Activated T-helper 1 cell treated with anti-CD3 and anti-CD28 coated beads, Interleukin-12 subunit alpha, Interleukin-12 subunit beta, Interleukin-2, Interleukin-4 antibody, amounts not matched to agents 30 ng/mL and 10 ng/mL and 1 ng/mL, durations not matched to agents 14 hours and 24 hours and 36 hours (primary cell): ENCODE results near the gene SRD5A3. TPM values are rescaled to one million over a fixed set of nuclear protein-coding genes. Genes with fewer than 3 reads are reported as not detected.
"Not testable (repeated sequence)": the region's sequence is repeated elsewhere in the genome, so short reads cannot be mapped to it uniquely, and the experiment has no call there.

Experiments used
- DNase-seq: peaks from one replicate; pipeline ENCODE4 v3.0.0; 2021; ENCODE audit warnings: low spot score
- H3K27ac Mint-ChIP-seq: one replicate; pipeline ENCODE4 v1.8.0; 2021; ENCODE audit warnings: mild to moderate bottlenecking, mixed read lengths
- H3K27me3 Mint-ChIP-seq: one replicate; pipeline ENCODE4 v1.8.0; 2022; ENCODE audit warnings: mild to moderate bottlenecking, moderate library complexity, mixed read lengths; ENCODE audit not compliant: insufficient read depth
- H3K36me3 Mint-ChIP-seq: one replicate; pipeline ENCODE4 v1.8.0; 2021; ENCODE audit warnings: low read depth, mixed read lengths
- H3K4me1 Mint-ChIP-seq: one replicate; pipeline ENCODE4 v1.8.0; 2021; ENCODE audit warnings: low read depth, mixed read lengths
- H3K4me3 Mint-ChIP-seq: one replicate; pipeline ENCODE4 v1.8.0; 2021; ENCODE audit warnings: mild to moderate bottlenecking, moderate library complexity, mixed read lengths
- H3K9me3 Mint-ChIP-seq: one replicate; pipeline ENCODE4 v1.8.0; 2021; ENCODE audit warnings: mixed read lengths
- intact Hi-C: fragments of 100-400 bp; cut with micrococcal nuclease; formaldehyde crosslinking; loops from one replicate; pipeline ENCODE4 v1.15.1; 2024
- total RNA-seq: library from RNA; stranded (reverse); gene quantifications from 2 replicates; pipeline ENCODE4 v1.2.3, GENCODE V29; 2022

The SRD5A3 gene
- total RNA-seq, 1 donor from 2014 or later, result 33.2 TPM

DNA sequence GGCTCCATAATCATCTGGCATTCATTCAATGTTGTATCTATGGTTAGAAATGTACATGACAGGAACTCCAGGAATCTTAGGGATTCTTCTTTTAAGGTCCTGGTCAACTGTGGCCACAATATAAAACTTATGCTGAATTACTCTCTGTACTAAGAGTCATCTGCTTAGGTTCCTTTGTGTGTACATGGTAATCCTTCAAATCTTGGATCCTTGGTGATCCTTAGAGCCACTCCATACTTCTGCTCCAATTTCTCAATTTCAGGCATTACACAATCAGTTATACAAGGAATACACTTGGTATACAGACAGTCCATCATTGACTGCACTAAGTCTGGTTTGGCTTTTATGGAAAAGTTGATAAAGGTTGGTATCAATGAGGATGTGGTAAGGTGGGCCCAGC, 5.8 kb downstream of the SRD5A3 start:
- H3K27me3 Mint-ChIP-seq, result no peaks in the 10 kb centered on the region

DNA sequence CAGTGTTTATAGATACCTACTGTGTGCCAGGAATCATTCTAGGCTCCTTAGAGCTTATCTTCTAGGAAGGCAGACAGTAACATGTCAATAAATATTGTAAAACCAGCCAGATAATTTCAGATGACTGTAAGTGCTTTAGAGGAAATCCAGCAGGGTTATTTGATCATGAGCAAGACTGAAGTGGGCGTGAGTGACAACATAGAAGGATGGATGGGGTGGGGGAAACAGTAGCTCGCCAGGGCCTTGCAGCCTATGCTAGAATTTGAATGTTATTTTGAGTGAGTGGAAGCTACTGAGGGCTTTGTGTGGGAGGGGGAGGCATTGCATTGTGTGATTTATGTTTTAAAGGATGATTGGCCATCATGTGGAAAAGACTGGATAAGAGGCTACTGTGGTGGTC, 6.7 kb downstream of the SRD5A3 start:
- DNase-seq, result no peak
- intact Hi-C loops, result no loop called here
- Mint-ChIP-seq H3K36me3 (peaks cover 22% of the 10 kb centered on the region), H3K27ac (no peak overlapping the region), H3K27me3 (no peaks in the 10 kb centered on the region), H3K4me3 (no peak overlapping the region), H3K9me3 (no peaks in the 10 kb centered on the region), H3K4me1 (peaks cover 15% of the 10 kb centered on the region)

More for the DNA sequence above, 5.8 kb downstream of the SRD5A3 start:
- DNase-seq, result no peak
- H3K36me3 Mint-ChIP-seq, result peaks cover 23% of the 10 kb centered on the region
- no peak overlapping the region for H3K27ac Mint-ChIP-seq
- peaks cover 24% of the 10 kb centered on the region for H3K4me1 Mint-ChIP-seq
- H3K4me3 Mint-ChIP-seq, result no peak overlapping the region
- H3K9me3 Mint-ChIP-seq, result no peaks in the 10 kb centered on the region
- intact Hi-C loops, result no loop called here

DNA sequence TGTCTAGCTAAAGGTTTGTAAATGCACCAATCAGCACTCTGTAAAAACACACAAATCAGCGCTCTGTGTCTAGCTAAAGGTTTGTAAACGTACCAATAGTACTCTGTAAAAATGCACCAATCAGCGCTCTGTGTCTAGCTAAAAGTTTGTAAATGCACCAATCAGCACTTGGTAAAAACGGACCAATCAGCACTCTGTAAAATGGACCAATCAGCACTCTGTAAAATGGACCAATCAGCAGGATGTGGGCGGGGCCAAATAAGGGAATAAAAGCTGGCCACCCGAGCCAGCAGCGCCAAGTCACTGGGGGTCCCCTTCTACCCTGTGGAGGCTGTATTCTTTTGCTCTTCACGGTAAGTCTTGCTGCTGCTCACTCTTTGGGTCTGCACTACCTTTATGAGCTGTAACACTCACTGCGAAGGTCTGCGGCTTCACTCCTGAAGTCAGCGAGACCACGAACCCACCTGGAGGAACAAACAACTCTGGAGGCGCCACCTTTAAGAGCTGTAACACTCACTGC, 7.2 kb downstream of the SRD5A3 start:
- H3K27ac Mint-ChIP-seq, H3K4me3 Mint-ChIP-seq, H3K4me1 Mint-ChIP-seq, DNase-seq, H3K27me3 Mint-ChIP-seq, intact Hi-C loops, H3K9me3 Mint-ChIP-seq: not testable (repeated sequence)
- H3K36me3 Mint-ChIP-seq, result peaks cover 22% of the 10 kb centered on the region

DNA sequence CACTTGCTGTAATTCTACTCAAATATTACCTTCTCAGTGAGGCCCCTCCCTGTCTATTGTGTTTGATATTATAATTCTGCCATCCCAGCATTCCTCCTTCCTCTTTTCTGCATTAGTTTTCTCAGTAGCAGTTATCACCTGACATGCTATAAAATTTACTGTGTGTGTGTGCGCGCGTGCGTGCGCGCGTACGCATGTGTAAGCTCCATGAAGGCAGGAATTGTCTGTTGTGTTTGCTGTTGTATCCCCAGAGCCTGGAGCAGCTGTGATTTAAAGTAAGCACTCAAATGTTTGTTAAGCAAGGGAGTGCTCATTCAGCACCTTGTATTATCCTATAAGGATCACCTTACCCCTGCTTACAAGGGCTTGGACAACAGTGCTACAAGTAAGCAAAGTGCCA, 8.6 kb downstream of the SRD5A3 start:
- Mint-ChIP-seq H3K36me3 (peaks cover 22% of the 10 kb centered on the region), H3K27me3 (no peaks in the 10 kb centered on the region), H3K9me3 (no peaks in the 10 kb centered on the region), H3K4me1 (peaks cover 17% of the 10 kb centered on the region), H3K4me3 (no peak overlapping the region), H3K27ac (no peak overlapping the region)
- intact Hi-C loops, result no loop called here
- DNase-seq, result no peak

DNA sequence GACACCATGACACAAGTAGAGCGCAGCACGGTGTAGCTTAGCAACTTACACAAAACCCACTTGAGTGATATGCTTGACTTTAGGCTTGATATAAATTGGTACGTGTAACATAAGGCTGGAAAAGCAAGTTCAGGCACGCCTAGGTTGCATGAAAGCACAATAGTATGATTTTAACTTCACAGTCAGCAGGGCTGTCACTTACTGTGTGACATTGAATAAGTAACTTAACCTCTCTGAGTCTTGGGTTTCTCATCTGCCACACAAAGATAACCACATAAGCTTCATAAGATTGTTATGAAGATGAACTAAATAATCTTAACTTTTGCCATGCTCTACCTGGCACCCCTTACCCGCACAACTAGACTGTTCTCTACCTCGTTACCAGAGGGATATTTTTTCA, 9.5 kb downstream of the SRD5A3 start:
- H3K27me3 Mint-ChIP-seq, result no peaks in the 10 kb centered on the region
- H3K4me1 Mint-ChIP-seq, result peaks cover 17% of the 10 kb centered on the region
- H3K27ac Mint-ChIP-seq, result no peak overlapping the region

DNA sequence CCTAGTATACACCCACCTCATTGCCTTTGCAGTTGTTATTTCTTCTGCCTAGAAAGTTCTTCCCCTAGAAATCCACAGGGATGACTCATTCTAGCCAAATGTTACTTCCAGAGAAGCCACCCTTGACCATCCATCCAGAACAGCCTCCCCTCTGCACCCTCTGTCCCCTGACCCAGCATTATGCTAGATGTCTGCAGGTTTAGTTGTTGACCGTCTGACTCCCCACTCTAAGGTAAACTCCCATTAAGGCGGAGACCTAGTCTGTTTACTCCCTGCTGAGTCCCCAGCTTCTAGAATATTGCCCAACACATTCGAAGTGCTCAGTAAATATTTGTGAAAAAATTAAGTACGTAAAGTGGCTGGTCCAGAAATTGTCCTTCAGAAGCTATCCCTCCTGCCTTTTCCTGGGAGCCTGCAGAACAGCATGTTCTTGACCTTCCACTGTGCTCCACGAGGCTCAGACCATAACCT, 11.0 kb downstream of the SRD5A3 start:
- Mint-ChIP-seq H3K4me1 (peaks cover 17% of the 10 kb centered on the region), H3K9me3 (no peaks in the 10 kb centered on the region), H3K27me3 (no peaks in the 10 kb centered on the region), H3K36me3 (peaks cover 21% of the 10 kb centered on the region), H3K27ac (no peak overlapping the region), H3K4me3 (no peak overlapping the region)
- intact Hi-C loops, result no loop called here
- no peak for DNase-seq

More for the DNA sequence above, 9.5 kb downstream of the SRD5A3 start:
- intact Hi-C loops, result no loop called here
- H3K9me3 Mint-ChIP-seq, result no peaks in the 10 kb centered on the region
- peaks cover 22% of the 10 kb centered on the region for H3K36me3 Mint-ChIP-seq
- H3K4me3 Mint-ChIP-seq, result no peak overlapping the region
- DNase-seq, result no peak

DNA sequence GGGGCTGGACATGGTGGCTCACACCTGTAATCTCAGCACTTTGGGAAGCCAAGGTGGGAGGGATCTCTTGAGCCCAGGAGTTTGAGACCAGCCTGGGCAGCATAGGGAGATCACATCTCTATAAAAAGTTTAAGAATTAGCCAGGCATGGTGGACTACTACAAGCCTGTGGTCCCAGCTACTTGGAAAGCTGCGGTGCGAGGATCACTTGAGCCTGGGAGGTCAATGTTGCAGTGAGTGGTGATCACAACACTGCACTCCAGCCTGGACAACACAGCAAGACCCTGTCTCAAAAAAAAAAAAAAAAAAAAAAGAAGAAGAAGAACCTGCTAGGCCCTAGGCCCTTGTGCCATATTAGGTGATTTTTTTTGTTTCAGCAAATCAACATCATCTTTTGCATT, 12.2 kb downstream of the SRD5A3 start:
- Mint-ChIP-seq H3K27ac (no peak overlapping the region), H3K36me3 (peaks cover 14% of the 10 kb centered on the region), H3K4me3 (no peak overlapping the region), H3K27me3 (no peaks in the 10 kb centered on the region), H3K4me1 (peaks cover 12% of the 10 kb centered on the region), H3K9me3 (no peaks in the 10 kb centered on the region)
- intact Hi-C loops, result loop anchor here (1.0 to 2.0 kb wide), 2 partner anchors 11 to 37 kb away; partner anchors contain the start of gene TMEM165
- DNase-seq, result no peak

DNA sequence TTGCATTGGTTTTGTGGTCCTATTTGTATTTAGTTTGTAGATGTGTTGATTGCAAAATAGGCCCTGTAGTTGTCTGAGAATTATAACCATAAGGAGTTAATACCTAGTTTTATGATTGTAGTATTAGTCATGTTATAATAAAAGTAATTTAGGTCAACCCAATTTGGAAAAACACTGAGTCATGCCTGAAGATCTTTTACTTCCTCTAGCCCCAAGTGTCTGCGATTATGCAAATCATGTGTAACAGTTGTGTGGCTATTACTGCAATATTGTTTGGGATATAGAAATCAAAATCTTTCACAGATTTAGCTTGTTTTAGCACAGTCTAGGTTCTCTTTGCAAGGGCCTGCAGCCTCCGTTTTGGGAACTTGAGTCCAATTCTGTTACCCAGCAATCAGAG, 12.6 kb downstream of the SRD5A3 start:
- DNase-seq, result no peak
- Mint-ChIP-seq H3K4me1 (peaks cover 12% of the 10 kb centered on the region), H3K36me3 (peaks cover 11% of the 10 kb centered on the region), H3K4me3 (no peak overlapping the region), H3K9me3 (no peaks in the 10 kb centered on the region), H3K27me3 (no peaks in the 10 kb centered on the region), H3K27ac (no peak overlapping the region)
- intact Hi-C loops, result loop anchor here (1.0 to 2.0 kb wide), 2 partner anchors 11 to 36 kb away; partner anchors contain the start of gene TMEM165

DNA sequence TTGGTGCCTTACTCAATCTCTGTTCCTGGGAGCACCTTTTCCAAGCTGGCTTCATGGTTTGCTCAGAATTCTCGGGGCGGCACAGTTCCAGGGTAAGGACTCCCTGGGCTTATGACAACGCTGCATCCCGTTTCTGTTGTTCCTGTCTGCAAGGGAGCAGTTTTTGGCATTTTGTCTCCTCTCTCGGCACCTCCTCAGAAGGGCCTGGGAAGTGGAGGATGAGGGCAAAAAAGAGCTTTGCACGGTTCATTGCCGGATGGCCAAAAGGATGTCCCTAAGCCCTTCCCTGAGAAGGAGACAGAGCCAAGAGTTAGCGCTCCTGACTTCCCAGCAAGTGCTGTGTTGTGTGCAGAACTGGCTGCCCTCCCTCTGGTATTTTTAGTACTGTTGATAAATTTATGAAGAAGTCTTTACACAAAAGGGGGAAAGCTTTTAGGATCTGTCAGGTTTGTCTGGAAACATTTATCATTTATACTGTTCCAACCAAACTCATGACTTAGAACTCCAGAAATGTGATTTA, 13.4 kb downstream of the SRD5A3 start:
- intact Hi-C loops, result loop anchor here (2.0 kb wide), 1 partner anchor 35 kb away; the partner anchor contains the start of gene TMEM165
- no peaks in the 10 kb centered on the region for H3K9me3 Mint-ChIP-seq
- no peak overlapping the region for H3K4me3 Mint-ChIP-seq
- no peak overlapping the region for H3K27ac Mint-ChIP-seq
- H3K4me1 Mint-ChIP-seq, result peaks cover 12% of the 10 kb centered on the region
- no peaks in the 10 kb centered on the region for H3K27me3 Mint-ChIP-seq
- peaks cover 9% of the 10 kb centered on the region for H3K36me3 Mint-ChIP-seq
- no peak for DNase-seq

DNA sequence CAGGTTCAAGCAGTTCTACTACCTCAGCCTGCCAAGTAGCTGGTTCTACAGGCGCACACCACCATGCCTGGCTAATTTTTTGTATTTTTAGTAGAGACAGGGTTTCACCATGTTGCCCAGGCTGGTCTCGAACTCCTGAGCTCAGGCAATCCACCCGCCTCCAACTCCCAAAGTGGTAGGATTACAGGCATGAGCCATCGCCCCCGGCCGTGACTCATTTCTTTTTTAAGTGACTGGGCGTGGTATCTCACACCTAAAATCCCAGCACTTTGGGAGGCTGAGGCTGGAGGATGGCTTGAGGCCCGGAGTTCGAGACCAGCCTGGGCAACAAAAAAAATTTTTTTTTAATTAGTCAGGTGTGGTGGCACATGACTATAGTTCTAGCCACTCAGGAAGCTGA, 16.9 kb downstream of the SRD5A3 start:
- DNase-seq, H3K4me3 Mint-ChIP-seq, H3K27ac Mint-ChIP-seq, H3K36me3 Mint-ChIP-seq, intact Hi-C loops, H3K27me3 Mint-ChIP-seq, H3K9me3 Mint-ChIP-seq: not testable (repeated sequence)
- peaks cover 12% of the 10 kb centered on the region for H3K4me1 Mint-ChIP-seq

DNA sequence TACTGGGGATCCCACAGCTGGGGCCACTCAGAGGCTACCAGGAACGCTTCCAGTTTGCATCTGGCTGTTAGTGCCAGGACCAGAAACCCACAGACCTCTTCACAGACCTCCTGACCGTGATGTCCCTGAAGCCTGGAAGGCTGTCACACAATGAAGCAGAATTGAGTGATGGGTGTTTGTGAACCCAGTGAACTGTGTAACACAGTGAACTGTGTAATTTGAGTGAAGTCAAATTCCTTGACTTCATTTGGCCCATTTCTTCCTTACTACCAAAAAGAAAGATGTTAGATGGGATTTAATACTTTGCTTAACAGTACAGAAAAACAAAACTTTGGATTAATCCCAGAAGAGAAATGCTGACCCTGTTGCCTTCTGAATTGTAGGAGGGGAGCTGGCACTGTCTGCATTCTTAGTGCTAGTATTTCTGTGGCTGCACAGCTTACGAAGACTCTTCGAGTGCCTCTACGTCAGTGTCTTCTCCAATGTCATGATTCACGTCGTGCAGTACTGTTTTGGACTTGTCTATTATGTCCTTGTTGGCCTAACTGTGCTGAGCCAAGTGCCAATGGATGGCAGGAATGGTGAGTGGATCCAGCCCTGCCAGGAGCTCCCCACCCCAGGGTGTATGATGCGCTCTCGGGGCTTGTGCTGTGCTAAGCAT, 17.8 kb downstream of the SRD5A3 start:
- H3K9me3 Mint-ChIP-seq, result no peaks in the 10 kb centered on the region
- DNase-seq, result no peak
- no peak overlapping the region for H3K27ac Mint-ChIP-seq
- peaks cover 4% of the 10 kb centered on the region for H3K36me3 Mint-ChIP-seq
- intact Hi-C loops, result no loop called here
- H3K4me3 Mint-ChIP-seq, result no peak overlapping the region
- no peaks in the 10 kb centered on the region for H3K27me3 Mint-ChIP-seq
- H3K4me1 Mint-ChIP-seq, result peaks cover 7% of the 10 kb centered on the region

DNA sequence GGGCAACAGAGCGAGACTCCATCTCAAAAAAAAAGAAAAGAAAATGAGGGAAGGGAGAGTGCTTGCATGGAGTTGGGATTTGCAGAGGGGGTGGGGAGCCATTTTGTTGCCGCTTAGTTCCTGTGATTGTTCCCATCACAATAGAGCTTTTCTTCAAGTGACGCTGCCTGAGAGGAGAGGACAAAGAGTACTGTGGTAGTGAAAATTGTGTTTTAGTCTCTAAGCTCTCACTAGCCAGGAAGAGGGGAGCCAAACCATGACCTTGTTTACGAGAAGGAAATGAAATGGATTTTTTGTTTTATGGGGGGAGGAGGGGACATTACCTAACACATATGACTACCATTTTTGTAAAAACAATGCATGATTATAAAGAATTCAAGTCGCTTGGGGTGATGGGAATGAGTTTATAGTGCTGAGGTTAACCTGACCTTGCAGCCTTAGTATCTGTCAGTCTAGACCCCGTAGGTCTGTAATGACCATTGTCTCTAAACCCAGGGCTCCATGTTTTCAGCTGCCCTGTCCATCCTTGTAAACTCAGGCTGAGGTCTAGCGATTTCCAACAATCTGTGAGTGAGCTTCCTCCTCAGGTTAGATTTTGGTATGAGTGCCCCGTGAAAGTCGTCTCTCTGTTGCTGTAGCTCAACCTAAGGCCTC, 18.8 kb downstream of the SRD5A3 start:
- no peak for DNase-seq
- Mint-ChIP-seq H3K36me3 (peaks cover 5% of the 10 kb centered on the region), H3K27me3 (no peaks in the 10 kb centered on the region), H3K4me1 (no peaks in the 10 kb centered on the region), H3K27ac (no peak overlapping the region), H3K4me3 (no peak overlapping the region), H3K9me3 (no peaks in the 10 kb centered on the region)
- intact Hi-C loops, result no loop called here

DNA sequence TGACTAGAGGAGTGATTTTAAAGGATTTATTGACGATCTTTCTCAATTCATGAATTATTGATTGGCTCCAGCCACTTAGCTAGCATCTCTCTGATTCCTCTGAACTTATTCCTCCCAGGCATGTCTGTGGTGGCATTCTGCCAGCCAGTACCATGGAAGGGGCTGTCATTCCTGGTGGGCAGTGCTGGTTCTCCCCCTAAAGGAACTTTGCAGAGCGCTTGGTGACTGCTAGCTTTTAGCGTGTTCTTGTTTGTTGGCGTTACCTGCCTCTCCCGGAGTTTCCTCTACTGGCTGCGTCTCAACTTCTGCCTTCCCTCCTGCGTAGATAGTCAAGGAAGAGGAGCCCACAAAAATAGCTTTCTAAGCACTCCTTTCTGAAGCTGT, 19.3 kb downstream of the SRD5A3 start:
- no peaks in the 10 kb centered on the region for H3K4me1 Mint-ChIP-seq
- H3K27me3 Mint-ChIP-seq, result no peaks in the 10 kb centered on the region
- H3K27ac Mint-ChIP-seq, result no peak overlapping the region
- intact Hi-C loops, result no loop called here
- H3K4me3 Mint-ChIP-seq, result no peak overlapping the region
- no peak for DNase-seq
- no peaks in the 10 kb centered on the region for H3K9me3 Mint-ChIP-seq
- H3K36me3 Mint-ChIP-seq, result peaks cover 5% of the 10 kb centered on the region
